GM23338 (cell line): ENCODE measurements around the gene GRM5. TPM values are rescaled to one million over a fixed set of nuclear protein-coding genes. Genes with fewer than 3 reads are reported as not detected.
"Not testable (repeated sequence)": the region's sequence is repeated elsewhere in the genome, so short reads cannot be mapped to it uniquely, and the experiment has no call there.

Source experiments
- ATAC-seq: fragments of 200-7000 bp; cut with Tn5 transposase; 3 replicates; pipeline ENCODE4 v1.9.1; 2020
- DNase-seq: peaks from one replicate; pipeline ENCODE4 v3.0.0-alpha.2; 2015; ENCODE audit warnings: low spot score
- H2AFZ ChIP-seq: fragments of 200-600 bp; sonication (generic); 2 replicates; pipeline ENCODE4 v1.8.0; 2016; ENCODE audit warnings: antibody characterized with exemption, mild to moderate bottlenecking, moderate library complexity
- H3F3A ChIP-seq: fragments of 200-600 bp; sonication (generic); replicated peaks from 2 replicates; pipeline ENCODE4 v1.8.0; 2017; ENCODE audit warnings: antibody characterized with exemption, mixed run types, low read depth
- H3K27ac ChIP-seq: fragments of 200-600 bp; sonication (generic); 2 replicates; pipeline ENCODE4 v1.6.1; 2016; ENCODE audit warnings: low read depth
- H3K27me3 ChIP-seq: fragments of 200-600 bp; sonication (generic); 2 replicates; pipeline ENCODE4 v1.8.0; 2016; ENCODE audit warnings: mild to moderate bottlenecking, mixed run types, moderate library complexity; ENCODE audit not compliant: insufficient read depth
- H3K36me3 ChIP-seq: fragments of 200-600 bp; sonication (generic); 2 replicates; pipeline ENCODE4 v1.8.0; 2016; ENCODE audit warnings: mild to moderate bottlenecking; ENCODE audit not compliant: insufficient read depth
- H3K4me1 ChIP-seq: fragments of 200-600 bp; sonication (generic); 2 replicates; pipeline ENCODE4 v1.8.0; 2016; ENCODE audit warnings: mild to moderate bottlenecking, moderate library complexity; ENCODE audit not compliant: insufficient read depth
- H3K4me2 ChIP-seq: fragments of 200-600 bp; sonication (generic); 2 replicates; pipeline ENCODE4 v1.7.1; 2017; ENCODE audit warnings: mixed run types
- H3K4me3 ChIP-seq: fragments of 200-600 bp; sonication (generic); 2 replicates; pipeline ENCODE4 v1.6.1; 2016; ENCODE audit warnings: mixed run types
- H3K79me2 ChIP-seq: fragments of 200-600 bp; sonication (generic); replicated peaks from 2 replicates; pipeline ENCODE4 v1.8.0; 2017; ENCODE audit warnings: mild to moderate bottlenecking; ENCODE audit not compliant: insufficient read depth
- H3K9me2 ChIP-seq: fragments of 200-600 bp; sonication (generic); 2 replicates; pipeline ENCODE4 v1.8.0; 2017; ENCODE audit not compliant: insufficient read depth
- H4K20me1 ChIP-seq: fragments of 200-600 bp; sonication (generic); replicated peaks from 2 replicates; pipeline ENCODE4 v1.8.0; 2017; ENCODE audit warnings: mild to moderate bottlenecking; ENCODE audit not compliant: insufficient read depth
- H3K27ac Mint-ChIP-seq: 2 replicates; pipeline ENCODE4 v1.8.0; 2020; ENCODE audit warnings: inconsistent platforms, mild to moderate bottlenecking, moderate library complexity, mixed read lengths
- H3K27me3 Mint-ChIP-seq: 3 replicates; pipeline ENCODE4 v1.8.0; 2022; ENCODE audit warnings: low read depth, mild to moderate bottlenecking, moderate library complexity, mixed read lengths, inconsistent platforms; ENCODE audit not compliant: insufficient read depth, poor library complexity
- H3K36me3 Mint-ChIP-seq: 3 replicates; pipeline ENCODE4 v1.8.0; 2021; ENCODE audit warnings: low read depth, mild to moderate bottlenecking, inconsistent platforms, moderate library complexity, mixed read lengths
- H3K4me1 Mint-ChIP-seq: 3 replicates; pipeline ENCODE4 v1.8.0; 2020; ENCODE audit warnings: mild to moderate bottlenecking, inconsistent platforms, mixed read lengths
- H3K4me3 Mint-ChIP-seq: 3 replicates; pipeline ENCODE4 v1.8.0; 2021; ENCODE audit warnings: moderate library complexity, mild to moderate bottlenecking, inconsistent platforms, mixed read lengths
- H3K9me3 Mint-ChIP-seq: 3 replicates; pipeline ENCODE4 v1.8.0; 2020; ENCODE audit warnings: moderate library complexity, mild to moderate bottlenecking, inconsistent platforms, mixed read lengths
- CREB1 ChIP-seq: fragments of 250-450 bp; sonication (Bioruptor Pico); IDR thresholded peaks from 2 replicates; pipeline ENCODE4 v1.5.0; 2020; ENCODE audit warnings: low read depth, mild to moderate bottlenecking, moderate library complexity
- EZH2phosphoT487 ChIP-seq: fragments of 200-600 bp; sonication (generic); IDR thresholded peaks from one replicate; pipeline ENCODE4 v1.8.1; 2018; ENCODE audit warnings: antibody characterized with exemption; ENCODE audit not compliant: unreplicated experiment
- JUNB ChIP-seq: IDR thresholded peaks from one replicate; pipeline ENCODE4 v1.6.1; 2016; ENCODE audit warnings: antibody characterized with exemption; ENCODE audit not compliant: unreplicated experiment
- NANOG ChIP-seq: IDR thresholded peaks from 2 replicates; pipeline ENCODE4 v1.6.1; 2016; ENCODE audit warnings: antibody characterized with exemption, borderline replicate concordance
- POLR2AphosphoS5 ChIP-seq: IDR thresholded peaks from 2 replicates; pipeline ENCODE4 v1.6.1; 2016; ENCODE audit warnings: antibody characterized with exemption, low read depth
- STAT1 ChIP-seq: IDR thresholded peaks from one replicate; pipeline ENCODE4 v1.6.1; 2016; ENCODE audit warnings: antibody characterized with exemption; ENCODE audit not compliant: unreplicated experiment
- ZNF114 ChIP-seq: fragments of 250-450 bp; sonication (Bioruptor Pico); IDR thresholded peaks from 2 replicates; pipeline ENCODE4 v1.5.0; 2020; ENCODE audit warnings: mild to moderate bottlenecking, moderate library complexity
- ZNF331 ChIP-seq: fragments of 250-450 bp; sonication (Bioruptor Pico); IDR thresholded peaks from 2 replicates; pipeline ENCODE4 v1.5.0; 2020; ENCODE audit warnings: low read depth, mild to moderate bottlenecking, moderate library complexity
- polyA plus RNA-seq: library from polyadenylated mRNA; unstranded; fragments of >200 nt; fragmentation: Nextera tagmentation; extraction: Ambion mirVana; gene quantifications from 2 replicates; pipeline ENCODE4 v1.2.1, GENCODE V29; 2016
- total RNA-seq: library from RNA; depleted of rRNA; stranded (reverse); fragments of >200 nt; shearing (Covaris generic); gene quantifications from 2 replicates; pipeline ENCODE4 v1.2.3, GENCODE V29; 2014
- TF ChIP-seq, protein P1 (sequence below): IDR thresholded peaks from one replicate; pipeline ENCODE4 v1.6.1; 2018; ENCODE audit warnings: antibody characterized with exemption; ENCODE audit not compliant: unreplicated experiment
- TF ChIP-seq, protein P2 (sequence below): IDR thresholded peaks from 2 replicates; pipeline ENCODE4 v1.6.1; 2016; ENCODE audit warnings: antibody characterized with exemption
- TF ChIP-seq, protein P3 (sequence below), 2 experiments: fragments of 200-600 bp in 1 of 2; sonication (generic) in 1 of 2; conservative IDR thresholded peaks; 2 replicates each; pipeline versions ENCODE4 v1.5.1 to v1.6.1; 2016 to 2017; ENCODE audit warnings: antibody characterized with exemption in 2 of 2, low read depth in 2 of 2, mild to moderate bottlenecking in 2 of 2, moderate library complexity in 1 of 2

GRM5 gene
- total and polyA plus RNA-seq, 2 experiments from 2014 or later = 0.23 to 0.45 TPM

DNA sequence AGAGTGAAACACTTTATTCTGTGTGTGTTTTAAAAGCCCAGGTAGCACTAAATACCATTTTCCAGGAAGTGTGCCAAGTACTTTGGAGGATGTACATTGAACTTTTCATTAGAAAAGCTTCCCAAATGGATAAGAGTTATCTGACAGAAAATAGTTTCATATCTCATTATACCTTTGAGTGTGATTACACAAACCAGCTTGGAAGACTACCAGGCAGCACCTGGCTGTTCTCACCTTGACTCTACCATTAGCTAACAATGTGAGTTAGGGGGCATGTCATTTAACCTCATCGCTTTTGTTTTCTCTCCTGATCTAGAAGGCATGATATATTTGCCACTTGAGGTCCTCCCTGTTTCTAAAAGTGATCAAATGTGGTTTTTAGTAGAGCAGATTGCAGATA, 50.2 kb downstream of the GRM5 start:
- no peaks in the 10 kb centered on the region for H3K79me2 ChIP-seq
- H3K9me2 ChIP-seq = no peaks in the 10 kb centered on the region
- no peaks in the 10 kb centered on the region for H3K4me1 ChIP-seq
- no peak overlapping the region for H2AFZ ChIP-seq
- Mint-ChIP-seq H3K4me3 (no peak overlapping the region), H3K9me3 (no peaks in the 10 kb centered on the region), H3K36me3 (no peaks in the 10 kb centered on the region), H3K27ac (no peak overlapping the region), H3K4me1 (peaks cover 4% of the 10 kb centered on the region; the same call in 1 of the 3 replicates), H3K27me3 (no peaks in the 10 kb centered on the region)
- H4K20me1 ChIP-seq = no peaks in the 10 kb centered on the region
- ATAC-seq (no peak), DNase-seq (no peak)
- H3K4me3 ChIP-seq = no peak overlapping the region
- no peaks in the 10 kb centered on the region for H3K27me3 ChIP-seq
- H3K36me3 ChIP-seq = no peaks in the 10 kb centered on the region
- TF ChIP-seq POLR2AphosphoS5 (no peak), ZNF331 (CRISPR knock-in tag) (no peak), CREB1 (no peak)
- TF ChIP-seq, protein P1, sequence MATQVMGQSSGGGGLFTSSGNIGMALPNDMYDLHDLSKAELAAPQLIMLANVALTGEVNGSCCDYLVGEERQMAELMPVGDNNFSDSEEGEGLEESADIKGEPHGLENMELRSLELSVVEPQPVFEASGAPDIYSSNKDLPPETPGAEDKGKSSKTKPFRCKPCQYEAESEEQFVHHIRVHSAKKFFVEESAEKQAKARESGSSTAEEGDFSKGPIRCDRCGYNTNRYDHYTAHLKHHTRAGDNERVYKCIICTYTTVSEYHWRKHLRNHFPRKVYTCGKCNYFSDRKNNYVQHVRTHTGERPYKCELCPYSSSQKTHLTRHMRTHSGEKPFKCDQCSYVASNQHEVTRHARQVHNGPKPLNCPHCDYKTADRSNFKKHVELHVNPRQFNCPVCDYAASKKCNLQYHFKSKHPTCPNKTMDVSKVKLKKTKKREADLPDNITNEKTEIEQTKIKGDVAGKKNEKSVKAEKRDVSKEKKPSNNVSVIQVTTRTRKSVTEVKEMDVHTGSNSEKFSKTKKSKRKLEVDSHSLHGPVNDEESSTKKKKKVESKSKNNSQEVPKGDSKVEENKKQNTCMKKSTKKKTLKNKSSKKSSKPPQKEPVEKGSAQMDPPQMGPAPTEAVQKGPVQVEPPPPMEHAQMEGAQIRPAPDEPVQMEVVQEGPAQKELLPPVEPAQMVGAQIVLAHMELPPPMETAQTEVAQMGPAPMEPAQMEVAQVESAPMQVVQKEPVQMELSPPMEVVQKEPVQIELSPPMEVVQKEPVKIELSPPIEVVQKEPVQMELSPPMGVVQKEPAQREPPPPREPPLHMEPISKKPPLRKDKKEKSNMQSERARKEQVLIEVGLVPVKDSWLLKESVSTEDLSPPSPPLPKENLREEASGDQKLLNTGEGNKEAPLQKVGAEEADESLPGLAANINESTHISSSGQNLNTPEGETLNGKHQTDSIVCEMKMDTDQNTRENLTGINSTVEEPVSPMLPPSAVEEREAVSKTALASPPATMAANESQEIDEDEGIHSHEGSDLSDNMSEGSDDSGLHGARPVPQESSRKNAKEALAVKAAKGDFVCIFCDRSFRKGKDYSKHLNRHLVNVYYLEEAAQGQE = no peak
- H3K27ac ChIP-seq = no peak overlapping the region
- no peak overlapping the region for H3K4me2 ChIP-seq
- no peaks in the 10 kb centered on the region for H3F3A ChIP-seq

DNA sequence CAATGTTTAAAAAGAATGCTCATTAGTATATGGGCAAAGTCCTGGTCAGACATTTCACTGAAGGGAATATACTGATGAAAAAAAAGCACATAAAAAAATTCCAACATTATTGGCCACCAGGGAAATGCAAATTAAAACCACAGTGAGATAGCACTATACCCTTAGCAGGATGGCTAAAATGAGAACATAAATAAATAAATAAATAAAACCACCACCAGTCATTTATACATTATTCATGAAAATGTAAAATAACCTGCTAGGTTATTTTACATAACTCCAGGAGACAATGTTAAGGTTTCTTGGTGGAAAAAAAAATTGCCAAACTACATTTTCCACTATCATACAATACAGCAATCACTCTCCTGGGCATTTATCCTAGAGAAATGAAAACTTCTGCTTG, 64.9 kb downstream of the GRM5 start:
- not testable (repeated sequence) for H3K4me3 Mint-ChIP-seq, H3K9me3 Mint-ChIP-seq, H4K20me1 ChIP-seq, H3K27ac Mint-ChIP-seq, H3F3A ChIP-seq, H3K4me3 ChIP-seq, DNase-seq, H3K4me2 ChIP-seq, H3K4me1 Mint-ChIP-seq, H2AFZ ChIP-seq, H3K79me2 ChIP-seq, H3K27me3 Mint-ChIP-seq, H3K4me1 ChIP-seq, H3K27me3 ChIP-seq, H3K9me2 ChIP-seq, ATAC-seq, H3K36me3 Mint-ChIP-seq, H3K27ac ChIP-seq, H3K36me3 ChIP-seq

DNA sequence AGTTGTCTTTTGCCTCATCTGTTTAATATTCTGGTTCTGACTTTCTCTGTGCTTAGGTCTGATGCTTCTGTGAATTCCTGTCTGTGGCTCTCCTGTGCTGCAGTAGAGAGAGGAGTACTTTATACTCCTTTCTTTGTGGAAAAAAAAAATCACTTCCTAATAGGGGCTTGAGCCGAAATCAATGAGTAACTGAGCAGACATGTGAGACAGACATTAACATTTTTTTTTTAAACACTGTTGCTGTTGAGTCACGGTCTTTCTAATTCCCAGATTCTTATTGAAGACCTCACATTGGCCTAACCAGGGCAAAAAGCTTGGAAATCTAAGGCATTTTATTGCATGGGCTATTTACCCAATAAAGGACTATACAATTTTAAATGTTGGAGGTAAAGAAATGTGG, 86.1 kb downstream of the GRM5 start:
- DNase-seq (no peak), ATAC-seq (no peak)
- Histone ChIP-seq H3K4me2 (no peak overlapping the region), H3K79me2 (no peaks in the 10 kb centered on the region), H3K27ac (no peak overlapping the region), H3K36me3 (no peaks in the 10 kb centered on the region), H4K20me1 (no peaks in the 10 kb centered on the region), H3K4me1 (no peaks in the 10 kb centered on the region), H2AFZ (no peak overlapping the region), H3K27me3 (no peaks in the 10 kb centered on the region), H3K4me3 (no peak overlapping the region), H3F3A (no peaks in the 10 kb centered on the region), H3K9me2 (no peaks in the 10 kb centered on the region)
- no peak overlapping the region for H3K4me3 Mint-ChIP-seq
- H3K27me3 Mint-ChIP-seq = no peaks in the 10 kb centered on the region
- no peaks in the 10 kb centered on the region for H3K9me3 Mint-ChIP-seq
- H3K36me3 Mint-ChIP-seq = no peaks in the 10 kb centered on the region
- no peak overlapping the region for H3K27ac Mint-ChIP-seq
- no peaks in the 10 kb centered on the region for H3K4me1 Mint-ChIP-seq
- TF ChIP-seq CREB1 (no peak), EZH2phosphoT487 (no peak), JUNB (no peak), ZNF114 (no peak), NANOG (no peak), POLR2AphosphoS5 (no peak), STAT1 (no peak)
- TF ChIP-seq, protein P2, sequence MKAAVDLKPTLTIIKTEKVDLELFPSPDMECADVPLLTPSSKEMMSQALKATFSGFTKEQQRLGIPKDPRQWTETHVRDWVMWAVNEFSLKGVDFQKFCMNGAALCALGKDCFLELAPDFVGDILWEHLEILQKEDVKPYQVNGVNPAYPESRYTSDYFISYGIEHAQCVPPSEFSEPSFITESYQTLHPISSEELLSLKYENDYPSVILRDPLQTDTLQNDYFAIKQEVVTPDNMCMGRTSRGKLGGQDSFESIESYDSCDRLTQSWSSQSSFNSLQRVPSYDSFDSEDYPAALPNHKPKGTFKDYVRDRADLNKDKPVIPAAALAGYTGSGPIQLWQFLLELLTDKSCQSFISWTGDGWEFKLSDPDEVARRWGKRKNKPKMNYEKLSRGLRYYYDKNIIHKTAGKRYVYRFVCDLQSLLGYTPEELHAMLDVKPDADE = no peak
- TF ChIP-seq, protein P3, sequence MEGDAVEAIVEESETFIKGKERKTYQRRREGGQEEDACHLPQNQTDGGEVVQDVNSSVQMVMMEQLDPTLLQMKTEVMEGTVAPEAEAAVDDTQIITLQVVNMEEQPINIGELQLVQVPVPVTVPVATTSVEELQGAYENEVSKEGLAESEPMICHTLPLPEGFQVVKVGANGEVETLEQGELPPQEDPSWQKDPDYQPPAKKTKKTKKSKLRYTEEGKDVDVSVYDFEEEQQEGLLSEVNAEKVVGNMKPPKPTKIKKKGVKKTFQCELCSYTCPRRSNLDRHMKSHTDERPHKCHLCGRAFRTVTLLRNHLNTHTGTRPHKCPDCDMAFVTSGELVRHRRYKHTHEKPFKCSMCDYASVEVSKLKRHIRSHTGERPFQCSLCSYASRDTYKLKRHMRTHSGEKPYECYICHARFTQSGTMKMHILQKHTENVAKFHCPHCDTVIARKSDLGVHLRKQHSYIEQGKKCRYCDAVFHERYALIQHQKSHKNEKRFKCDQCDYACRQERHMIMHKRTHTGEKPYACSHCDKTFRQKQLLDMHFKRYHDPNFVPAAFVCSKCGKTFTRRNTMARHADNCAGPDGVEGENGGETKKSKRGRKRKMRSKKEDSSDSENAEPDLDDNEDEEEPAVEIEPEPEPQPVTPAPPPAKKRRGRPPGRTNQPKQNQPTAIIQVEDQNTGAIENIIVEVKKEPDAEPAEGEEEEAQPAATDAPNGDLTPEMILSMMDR (conservative IDR thresholded peaks at IDR 0.05; ENCODE audit: low read depth in 2 of 2) = no peak
- TF ChIP-seq, protein P1 = no peak
